ENCODE results near the gene RABAC1. TPM values are rescaled to one million over a fixed set of nuclear protein-coding genes. Genes with fewer than 3 reads are reported as not detected.

The RABAC1 gene
- polyA plus RNA-seq, 1 donor from 2014 or later = 290 TPM

- Histone ChIP-seq H3K9me2 (ENCODE audit: insufficient read depth, low read length) (no peaks in the 10 kb centered on the region), H3K36me3 (ENCODE audit: insufficient read depth, low read length) (no peaks in the 10 kb centered on the region), H4K20me1 (ENCODE audit: insufficient read depth) (no peaks in the 10 kb centered on the region), H2AFZ (ENCODE audit: low read depth, low read length) (no peak overlapping the region), H3K27me3 (ENCODE audit: insufficient read depth, low read depth, low read length) (no peaks in the 10 kb centered on the region), H3K9ac (ENCODE audit: low read length) (no peak overlapping the region), H3K4me2 (ENCODE audit: low read length) (no peak overlapping the region), H3K79me2 (replicated peaks; ENCODE audit: insufficient read depth, low read length) (no peaks in the 10 kb centered on the region), H3F3A (ENCODE audit: insufficient read depth, low read length, poor library complexity, severe bottlenecking) (no peaks in the 10 kb centered on the region), H3K27ac (ENCODE audit: low read length) (no peak overlapping the region), H3K9me3 (ENCODE audit: low read length) (no peaks in the 10 kb centered on the region), H3K4me3 (ENCODE audit: low read length) (no peak overlapping the region)
- TF ChIP-seq REST (IDR thresholded peaks at IDR 0.05; ENCODE audit: borderline replicate concordance) (no peak), RAD21 (conservative IDR thresholded peaks at IDR 0.05) (no peak), MXI1 (conservative IDR thresholded peaks at IDR 0.05; ENCODE audit: poor library complexity, severe bottlenecking) (no peak), SMC3 (conservative IDR thresholded peaks at IDR 0.05; ENCODE audit: poor library complexity) (no peak), EP300 (conservative IDR thresholded peaks at IDR 0.05; ENCODE audit: poor library complexity, severe bottlenecking) (no peak), CTCF (IDR thresholded peaks at IDR 0.05; ENCODE audit: poor library complexity, severe bottlenecking) (no peak), TAF1 (IDR thresholded peaks at IDR 0.05; ENCODE audit: low read depth) (no peak), EZH2 (IDR thresholded peaks at IDR 0.05; ENCODE audit: borderline replicate concordance, insufficient read depth, low read length, poor library complexity, severe bottlenecking) (no peak), POLR2AphosphoS5 (IDR thresholded peaks at IDR 0.05) (no peak)
These were observed 6.0 kb upstream of the RABAC1 start for GRCh38 chr19:41965106-41965505.

- H3F3A ChIP-seq (ENCODE audit: insufficient read depth, low read length, poor library complexity, severe bottlenecking) = no peaks in the 10 kb centered on the region
- H3K9me2 ChIP-seq (ENCODE audit: insufficient read depth, low read length) = no peaks in the 10 kb centered on the region
- no peaks in the 10 kb centered on the region for H3K9me3 ChIP-seq (ENCODE audit: low read length)
- H3K9ac ChIP-seq (ENCODE audit: low read length) = no peak overlapping the region
- H3K36me3 ChIP-seq (ENCODE audit: insufficient read depth, low read length) = no peaks in the 10 kb centered on the region
- no peaks in the 10 kb centered on the region for H4K20me1 ChIP-seq (ENCODE audit: insufficient read depth)
- no peak overlapping the region for H3K4me3 ChIP-seq (ENCODE audit: low read length)
- no peak overlapping the region for H3K27ac ChIP-seq (ENCODE audit: low read length)
- TF ChIP-seq RAD21 (conservative IDR thresholded peaks at IDR 0.05) (no peak), EP300 (conservative IDR thresholded peaks at IDR 0.05; ENCODE audit: poor library complexity, severe bottlenecking) (no peak), TAF1 (IDR thresholded peaks at IDR 0.05; ENCODE audit: low read depth) (no peak), REST (IDR thresholded peaks at IDR 0.05; ENCODE audit: borderline replicate concordance) (no peak), CTCF (IDR thresholded peaks at IDR 0.05; ENCODE audit: poor library complexity, severe bottlenecking) (no peak), SMC3 (conservative IDR thresholded peaks at IDR 0.05; ENCODE audit: poor library complexity) (no peak), EZH2 (IDR thresholded peaks at IDR 0.05; ENCODE audit: borderline replicate concordance, insufficient read depth, low read length, poor library complexity, severe bottlenecking) (no peak), POLR2AphosphoS5 (IDR thresholded peaks at IDR 0.05) (no peak), MXI1 (conservative IDR thresholded peaks at IDR 0.05; ENCODE audit: poor library complexity, severe bottlenecking) (no peak)
- H2AFZ ChIP-seq (ENCODE audit: low read depth, low read length) = no peak overlapping the region
- H3K79me2 ChIP-seq (replicated peaks; ENCODE audit: insufficient read depth, low read length) = no peaks in the 10 kb centered on the region
- H3K4me2 ChIP-seq (ENCODE audit: low read length) = no peak overlapping the region
- no peaks in the 10 kb centered on the region for H3K27me3 ChIP-seq (ENCODE audit: insufficient read depth, low read depth, low read length)
These were observed 1.9 kb upstream of the RABAC1 start for GRCh38 chr19:41960973-41961372.
